Astrocyte (in vitro differentiated cells and primary cell): Measurements from ENCODE around the gene ADIPOR1.

Experiments
- CTCF ChIP-seq: IDR thresholded peaks from 2 replicates; pipeline ENCODE4 v1.5.1; 2011; ENCODE audit warnings: low read depth, mild to moderate bottlenecking, inconsistent platforms, low read length, moderate library complexity; ENCODE audit not compliant: insufficient read depth
- EZH2 ChIP-seq: IDR thresholded peaks from 2 replicates; pipeline ENCODE4 v1.6.1; 2012; ENCODE audit warnings: mild to moderate bottlenecking, low read length, inconsistent platforms; ENCODE audit not compliant: insufficient read depth

- TF ChIP-seq EZH2 (no peak), CTCF (no peak)
These were observed 42.3 kb upstream of the ADIPOR1 start for GRCh38 chr1:203000217-203000944.
